Peyer's patch (tissue), 4 donors: ENCODE measurements around the gene SP9.

Source experiments
- CTCF ChIP-seq, 6 experiments: fragments of 450-650 bp in 4 of 6; fragments of 200-600 bp in 2 of 6; sonication (generic) in 1 of 6; IDR thresholded peaks; one replicate each; pipeline ENCODE4 v1.5.1; 2017 to 2019; ENCODE audit warnings: antibody characterized with exemption in 6 of 6, mild to moderate bottlenecking in 3 of 6, moderate library complexity in 1 of 6
- POLR2A ChIP-seq, 2 donors: fragments of 450-650 bp; IDR thresholded peaks; one replicate each; pipeline ENCODE4 v1.5.1; 2017; ENCODE audit warnings: antibody characterized with exemption in 2 of 2, mild to moderate bottlenecking in 2 of 2, moderate library complexity in 2 of 2

GRCh38 chr2:174328961-174329715, 5.6 kb upstream of the SP9 start:
- no peak for TF ChIP-seq CTCF (IDR thresholded peaks at IDR 0.05)
- TF ChIP-seq POLR2A (IDR thresholded peaks at IDR 0.05): no peak
